HEK293 (cell line): Measurements from ENCODE around the gene MEX3A.

Experiments used
- CTCF ChIP-seq: fragments of 450-650 bp; formaldehyde crosslinking; IDR thresholded peaks from 2 replicates; pipeline ENCODE4 v1.5.1; 2016; ENCODE audit warnings: missing biosample characterization, missing genetic modification characterization
- ELK4 ChIP-seq: IDR thresholded peaks from 2 replicates; pipeline ENCODE4 v1.6.1; 2011; ENCODE audit warnings: mild to moderate bottlenecking, low read depth, low read length, borderline replicate concordance
- YY1 ChIP-seq: fragments of 450-650 bp; formaldehyde crosslinking; IDR thresholded peaks from 2 replicates; pipeline ENCODE4 v1.5.1; 2018; ENCODE audit warnings: missing biosample characterization, missing genetic modification characterization
- ZNF114 ChIP-seq: fragments of 450-650 bp; formaldehyde crosslinking; IDR thresholded peaks from 2 replicates; pipeline ENCODE4 v1.5.0; 2017; ENCODE audit warnings: missing biosample characterization, missing genetic modification characterization
- ZNF433 ChIP-seq: fragments of 450-650 bp; formaldehyde crosslinking; IDR thresholded peaks from 2 replicates; pipeline ENCODE4 v1.5.1; 2016; ENCODE audit warnings: missing biosample characterization, missing genetic modification characterization, low read depth
- ZNF747 ChIP-seq: fragments of 450-650 bp; formaldehyde crosslinking; IDR thresholded peaks from 2 replicates; pipeline ENCODE4 v1.5.1; 2016; ENCODE audit warnings: missing biosample characterization, missing genetic modification characterization
- ZNF791 ChIP-seq: fragments of 450-650 bp; formaldehyde crosslinking; IDR thresholded peaks from 2 replicates; pipeline ENCODE4 v1.5.1; 2016; ENCODE audit warnings: missing biosample characterization, missing genetic modification characterization
- TF ChIP-seq, protein P1 (sequence below): fragments of 450-650 bp; formaldehyde crosslinking; IDR thresholded peaks from 2 replicates; pipeline ENCODE4 v1.5.1; 2016; ENCODE audit warnings: missing biosample characterization, missing genetic modification characterization, low read depth
- TF ChIP-seq, protein P2 (sequence below): fragments of 450-650 bp; formaldehyde crosslinking; IDR thresholded peaks from 2 replicates; pipeline ENCODE4 v1.5.1; 2016; ENCODE audit warnings: missing biosample characterization, missing genetic modification characterization
- TF ChIP-seq, protein P3 (sequence below): fragments of 450-650 bp; formaldehyde crosslinking; IDR thresholded peaks from 2 replicates; pipeline ENCODE4 v1.5.1; 2016; ENCODE audit warnings: missing biosample characterization, missing genetic modification characterization
- TF ChIP-seq, protein P4 (sequence below): fragments of 450-650 bp; formaldehyde crosslinking; conservative IDR thresholded peaks from 2 replicates; pipeline ENCODE4 v1.5.1; 2016; ENCODE audit warnings: low read depth, missing biosample characterization, missing genetic modification characterization

GRCh38 chr1:156111355-156111962 is 29.2 kb upstream of the MEX3A start:
- TF ChIP-seq CTCF (tag by site-specific recombination), result no peak
- TF ChIP-seq ZNF433, result no peak
- TF ChIP-seq, protein P1, sequence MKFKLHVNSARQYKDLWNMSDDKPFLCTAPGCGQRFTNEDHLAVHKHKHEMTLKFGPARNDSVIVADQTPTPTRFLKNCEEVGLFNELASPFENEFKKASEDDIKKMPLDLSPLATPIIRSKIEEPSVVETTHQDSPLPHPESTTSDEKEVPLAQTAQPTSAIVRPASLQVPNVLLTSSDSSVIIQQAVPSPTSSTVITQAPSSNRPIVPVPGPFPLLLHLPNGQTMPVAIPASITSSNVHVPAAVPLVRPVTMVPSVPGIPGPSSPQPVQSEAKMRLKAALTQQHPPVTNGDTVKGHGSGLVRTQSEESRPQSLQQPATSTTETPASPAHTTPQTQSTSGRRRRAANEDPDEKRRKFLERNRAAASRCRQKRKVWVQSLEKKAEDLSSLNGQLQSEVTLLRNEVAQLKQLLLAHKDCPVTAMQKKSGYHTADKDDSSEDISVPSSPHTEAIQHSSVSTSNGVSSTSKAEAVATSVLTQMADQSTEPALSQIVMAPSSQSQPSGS (tag by site-specific recombination), result no peak
- no peak for TF ChIP-seq YY1 (tag by site-specific recombination)
- TF ChIP-seq ZNF114 (tag by site-specific recombination), result no peak
- TF ChIP-seq, protein P2, sequence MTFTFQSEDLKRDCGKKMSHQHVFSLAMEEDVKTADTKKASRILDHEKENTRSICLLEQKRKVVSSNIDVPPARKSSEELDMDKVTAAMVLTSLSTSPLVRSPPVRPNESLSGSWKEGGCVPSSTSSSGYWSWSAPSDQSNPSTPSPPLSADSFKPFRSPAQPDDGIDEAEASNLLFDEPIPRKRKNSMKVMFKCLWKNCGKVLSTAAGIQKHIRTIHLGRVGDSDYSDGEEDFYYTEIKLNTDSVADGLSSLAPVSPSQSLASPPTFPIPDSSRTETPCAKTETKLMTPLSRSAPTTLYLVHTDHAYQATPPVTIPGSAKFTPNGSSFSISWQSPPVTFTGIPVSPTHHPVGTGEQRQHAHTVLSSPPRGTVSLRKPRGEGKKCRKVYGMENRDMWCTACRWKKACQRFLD, result no peak
- no peak for TF ChIP-seq ELK4
- no peak for TF ChIP-seq ZNF791 (tag by site-specific recombination)
- TF ChIP-seq, protein P3, sequence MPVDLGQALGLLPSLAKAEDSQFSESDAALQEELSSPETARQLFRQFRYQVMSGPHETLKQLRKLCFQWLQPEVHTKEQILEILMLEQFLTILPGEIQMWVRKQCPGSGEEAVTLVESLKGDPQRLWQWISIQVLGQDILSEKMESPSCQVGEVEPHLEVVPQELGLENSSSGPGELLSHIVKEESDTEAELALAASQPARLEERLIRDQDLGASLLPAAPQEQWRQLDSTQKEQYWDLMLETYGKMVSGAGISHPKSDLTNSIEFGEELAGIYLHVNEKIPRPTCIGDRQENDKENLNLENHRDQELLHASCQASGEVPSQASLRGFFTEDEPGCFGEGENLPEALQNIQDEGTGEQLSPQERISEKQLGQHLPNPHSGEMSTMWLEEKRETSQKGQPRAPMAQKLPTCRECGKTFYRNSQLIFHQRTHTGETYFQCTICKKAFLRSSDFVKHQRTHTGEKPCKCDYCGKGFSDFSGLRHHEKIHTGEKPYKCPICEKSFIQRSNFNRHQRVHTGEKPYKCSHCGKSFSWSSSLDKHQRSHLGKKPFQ (tag by site-specific recombination), result no peak
- TF ChIP-seq, protein P4, sequence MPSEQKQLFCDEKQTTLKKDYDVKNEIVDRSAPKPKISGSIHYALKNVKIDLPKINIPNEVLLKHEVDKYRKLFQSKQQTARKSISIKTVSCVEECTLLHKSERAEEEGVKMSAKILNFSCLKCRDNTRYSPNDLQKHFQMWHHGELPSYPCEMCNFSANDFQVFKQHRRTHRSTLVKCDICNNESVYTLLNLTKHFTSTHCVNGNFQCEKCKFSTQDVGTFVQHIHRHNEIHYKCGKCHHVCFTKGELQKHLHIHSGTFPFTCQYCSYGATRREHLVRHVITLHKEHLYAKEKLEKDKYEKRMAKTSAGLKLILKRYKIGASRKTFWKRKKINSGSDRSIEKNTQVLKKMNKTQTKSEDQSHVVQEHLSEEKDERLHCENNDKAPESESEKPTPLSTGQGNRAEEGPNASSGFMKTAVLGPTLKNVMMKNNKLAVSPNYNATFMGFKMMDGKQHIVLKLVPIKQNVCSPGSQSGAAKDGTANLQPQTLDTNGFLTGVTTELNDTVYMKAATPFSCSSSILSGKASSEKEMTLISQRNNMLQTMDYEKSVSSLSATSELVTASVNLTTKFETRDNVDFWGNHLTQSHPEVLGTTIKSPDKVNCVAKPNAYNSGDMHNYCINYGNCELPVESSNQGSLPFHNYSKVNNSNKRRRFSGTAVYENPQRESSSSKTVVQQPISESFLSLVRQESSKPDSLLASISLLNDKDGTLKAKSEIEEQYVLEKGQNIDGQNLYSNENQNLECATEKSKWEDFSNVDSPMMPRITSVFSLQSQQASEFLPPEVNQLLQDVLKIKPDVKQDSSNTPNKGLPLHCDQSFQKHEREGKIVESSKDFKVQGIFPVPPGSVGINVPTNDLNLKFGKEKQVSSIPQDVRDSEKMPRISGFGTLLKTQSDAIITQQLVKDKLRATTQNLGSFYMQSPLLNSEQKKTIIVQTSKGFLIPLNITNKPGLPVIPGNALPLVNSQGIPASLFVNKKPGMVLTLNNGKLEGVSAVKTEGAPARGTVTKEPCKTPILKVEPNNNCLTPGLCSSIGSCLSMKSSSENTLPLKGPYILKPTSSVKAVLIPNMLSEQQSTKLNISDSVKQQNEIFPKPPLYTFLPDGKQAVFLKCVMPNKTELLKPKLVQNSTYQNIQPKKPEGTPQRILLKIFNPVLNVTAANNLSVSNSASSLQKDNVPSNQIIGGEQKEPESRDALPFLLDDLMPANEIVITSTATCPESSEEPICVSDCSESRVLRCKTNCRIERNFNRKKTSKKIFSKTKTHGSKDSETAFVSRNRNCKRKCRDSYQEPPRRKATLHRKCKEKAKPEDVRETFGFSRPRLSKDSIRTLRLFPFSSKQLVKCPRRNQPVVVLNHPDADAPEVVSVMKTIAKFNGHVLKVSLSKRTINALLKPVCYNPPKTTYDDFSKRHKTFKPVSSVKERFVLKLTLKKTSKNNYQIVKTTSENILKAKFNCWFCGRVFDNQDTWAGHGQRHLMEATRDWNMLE (tag by site-specific recombination), result no peak
- no peak for TF ChIP-seq ZNF747 (tag by site-specific recombination)
